Liver (tissue), 5 donors: ENCODE results near the gene OLFML2A. TPM values are rescaled to one million over a fixed set of nuclear protein-coding genes. Genes with fewer than 3 reads are reported as not detected.

Experiments
- FOXA1 ChIP-seq: IDR thresholded peaks from 2 replicates; pipeline ENCODE4 v1.6.1; 2016; ENCODE audit warnings: antibody characterized with exemption
- GABPA ChIP-seq, 2 donors: IDR thresholded peaks in 1 of 2; conservative IDR thresholded peaks in 1 of 2; 2 replicates each; pipeline ENCODE4 v1.6.1; 2016; ENCODE audit warnings: antibody characterized with exemption in 2 of 2, mild to moderate bottlenecking in 1 of 2, moderate library complexity in 1 of 2
- NR2F2 ChIP-seq: IDR thresholded peaks from 2 replicates; pipeline ENCODE4 v1.6.1; 2016; ENCODE audit warnings: antibody characterized with exemption
- REST ChIP-seq: IDR thresholded peaks from 2 replicates; pipeline ENCODE4 v1.6.1; 2016; ENCODE audit warnings: antibody characterized with exemption, mild to moderate bottlenecking
- SP1 ChIP-seq: IDR thresholded peaks from 2 replicates; pipeline ENCODE4 v1.6.1; 2018; ENCODE audit warnings: antibody characterized with exemption, mild to moderate bottlenecking
- TAF1 ChIP-seq: conservative IDR thresholded peaks from 2 replicates; pipeline ENCODE4 v1.6.1; 2016; ENCODE audit warnings: antibody characterized with exemption, mild to moderate bottlenecking
- polyA plus RNA-seq, 2 donors: library from polyadenylated mRNA; stranded (reverse) in 1 of 2; unstranded in 1 of 2; fragments of 200-250 nt in 1 of 2; fragments of >200 nt in 1 of 2; fragmentation: Nextera tagmentation in 1 of 2; extraction: Ambion mirVana in 1 of 2; gene quantifications; one replicate each; pipeline versions ENCODE4 v1.2.1 to v1.2.3, GENCODE V29; 2013 to 2015
- total RNA-seq, 2 donors: library from RNA; depleted of rRNA; stranded (reverse); fragments of >200 nt; gene quantifications; one replicate each; pipeline ENCODE4 v1.2.3, GENCODE V29; 2014
- TF ChIP-seq, protein P1 (sequence below): IDR thresholded peaks from 2 replicates; pipeline ENCODE4 v1.6.1; 2016; ENCODE audit warnings: antibody characterized with exemption
- TF ChIP-seq, protein P2 (sequence below): IDR thresholded peaks from 2 replicates; pipeline ENCODE4 v1.6.1; 2016; ENCODE audit warnings: antibody characterized with exemption
- donor health status: healthy.
- donor health status: healthy.
- donor health status: healthy.

Gene OLFML2A
- total and polyA plus RNA-seq, 4 donors: 0.15 to 1.1 (median 0.53) TPM

- no peak for TF ChIP-seq REST
- no peak for TF ChIP-seq TAF1
- TF ChIP-seq, protein P1, sequence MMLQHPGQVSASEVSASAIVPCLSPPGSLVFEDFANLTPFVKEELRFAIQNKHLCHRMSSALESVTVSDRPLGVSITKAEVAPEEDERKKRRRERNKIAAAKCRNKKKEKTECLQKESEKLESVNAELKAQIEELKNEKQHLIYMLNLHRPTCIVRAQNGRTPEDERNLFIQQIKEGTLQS: no peak
- TF ChIP-seq FOXA1: no peak
- TF ChIP-seq, protein P2, sequence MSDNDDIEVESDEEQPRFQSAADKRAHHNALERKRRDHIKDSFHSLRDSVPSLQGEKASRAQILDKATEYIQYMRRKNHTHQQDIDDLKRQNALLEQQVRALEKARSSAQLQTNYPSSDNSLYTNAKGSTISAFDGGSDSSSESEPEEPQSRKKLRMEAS: no peak
- TF ChIP-seq SP1: no peak
- TF ChIP-seq GABPA (IDR thresholded peaks at IDR 0.05 in 1 of 2, conservative IDR thresholded peaks at IDR 0.05 in 1 of 2): no peak
- no peak for TF ChIP-seq NR2F2
Measured at GRCh38 chr9:124863371-124863871, 86.5 kb downstream of the OLFML2A start (continued).

Other genes with a start within 250 kb of the OLFML2A start
- 1 to 10 TPM; 2.8 to 6.1 TPM for gene NR6A1, start 5.8 kb upstream of the OLFML2A start, total RNA-seq
- 1 to 10 TPM in 1 of 2 donors, under 1 TPM in 1; 0.72 to 1.3 TPM for gene NR6A1, start 5.8 kb upstream of the OLFML2A start, polyA plus RNA-seq
- gene WDR38, start 76.3 kb downstream of the OLFML2A start, total RNA-seq: not detected
- gene WDR38, start 76.3 kb downstream of the OLFML2A start, polyA plus RNA-seq: not detected
- gene RPL35, start 84.8 kb downstream of the OLFML2A start, total RNA-seq: 100 to 1,000 TPM; 623 to 747 TPM
- gene RPL35, start 84.8 kb downstream of the OLFML2A start, polyA plus RNA-seq: 1,000 to 10,000 TPM in 1 of 2 donors, 100 to 1,000 TPM in 1; 659 to 1,101 TPM
- gene ARPC5L, start 85.0 kb downstream of the OLFML2A start, total RNA-seq: 10 to 100 TPM in 1 of 2 donors, 1 to 10 TPM in 1; 9.3 to 10.6 TPM
- 10 to 100 TPM; 25.0 to 31.2 TPM for gene ARPC5L, start 85.0 kb downstream of the OLFML2A start, polyA plus RNA-seq
- gene GOLGA1, start 163.9 kb downstream of the OLFML2A start, total RNA-seq: 10 to 100 TPM in 1 of 2 donors, 1 to 10 TPM in 1; 7.1 to 17.6 TPM
- 10 to 100 TPM in 1 of 2 donors, 1 to 10 TPM in 1; 5.9 to 10.7 TPM for gene GOLGA1, start 163.9 kb downstream of the OLFML2A start, polyA plus RNA-seq